ENCODE measurements around the gene TMEM130. TPM values are rescaled to one million over a fixed set of nuclear protein-coding genes. Genes with fewer than 3 reads are reported as not detected.
"Not testable (repeated sequence)": the region's sequence is repeated elsewhere in the genome, so short reads cannot be mapped to it uniquely, and the experiment has no call there.

The TMEM130 gene
- total RNA-seq, 1 donor from 2014 or later = 0.29 TPM

GRCh38 chr7:98860071-98860470 is 9.7 kb downstream of the TMEM130 start:
- intact Hi-C loops (cut with micrococcal nuclease) = no loop called here
- H3K27ac Mint-ChIP-seq = no peak overlapping the region
- no peaks in the 10 kb centered on the region for H3K9me3 Mint-ChIP-seq
- no peaks in the 10 kb centered on the region for H3K4me1 Mint-ChIP-seq (ENCODE audit: low read depth)
- H3K36me3 Mint-ChIP-seq (ENCODE audit: low read depth) = no peaks in the 10 kb centered on the region
- DNase-seq (ENCODE audit: low spot score) = no peak
- peaks cover 16% of the 10 kb centered on the region for H3K27me3 Mint-ChIP-seq (ENCODE audit: insufficient read depth)
- H3K4me3 Mint-ChIP-seq = no peak overlapping the region

GRCh38 chr7:98855610-98856422 is 14.0 kb downstream of the TMEM130 start:
- Mint-ChIP-seq H3K27me3 (ENCODE audit: insufficient read depth) (peaks cover 6% of the 10 kb centered on the region), H3K4me3 (no peak overlapping the region), H3K4me1 (ENCODE audit: low read depth) (no peaks in the 10 kb centered on the region), H3K36me3 (ENCODE audit: low read depth) (no peaks in the 10 kb centered on the region), H3K27ac (no peak overlapping the region), H3K9me3 (no peaks in the 10 kb centered on the region)
- intact Hi-C loops (cut with micrococcal nuclease) = no loop called here
- no peak for DNase-seq (ENCODE audit: low spot score)

- no peaks in the 10 kb centered on the region for H3K36me3 Mint-ChIP-seq (ENCODE audit: low read depth)
- intact Hi-C loops (cut with micrococcal nuclease) = no loop called here
- H3K4me3 Mint-ChIP-seq = no peak overlapping the region
- H3K9me3 Mint-ChIP-seq = peaks cover 3% of the 10 kb centered on the region
- H3K27ac Mint-ChIP-seq = no peak overlapping the region
- H3K4me1 Mint-ChIP-seq (ENCODE audit: low read depth) = no peaks in the 10 kb centered on the region
- no peak for DNase-seq (ENCODE audit: low spot score)
- H3K27me3 Mint-ChIP-seq (ENCODE audit: insufficient read depth) = no peaks in the 10 kb centered on the region
Measured at GRCh38 chr7:98852826-98853225, 17.0 kb downstream of the TMEM130 start.

GRCh38 chr7:98848918-98849317 is 20.9 kb downstream of the TMEM130 start:
- H3K4me1 Mint-ChIP-seq (ENCODE audit: low read depth) = no peaks in the 10 kb centered on the region
- H3K4me3 Mint-ChIP-seq = no peak overlapping the region
- no peak for DNase-seq (ENCODE audit: low spot score)
- H3K9me3 Mint-ChIP-seq = peaks cover 3% of the 10 kb centered on the region
- H3K27me3 Mint-ChIP-seq (ENCODE audit: insufficient read depth) = no peaks in the 10 kb centered on the region
- no peak overlapping the region for H3K27ac Mint-ChIP-seq
- H3K36me3 Mint-ChIP-seq (ENCODE audit: low read depth) = no peaks in the 10 kb centered on the region
- intact Hi-C loops (cut with micrococcal nuclease) = no loop called here

- H3K9me3 Mint-ChIP-seq; H3K27ac Mint-ChIP-seq; intact Hi-C loops (cut with micrococcal nuclease); H3K36me3 Mint-ChIP-seq (ENCODE audit: low read depth); DNase-seq (ENCODE audit: low spot score); H3K4me1 Mint-ChIP-seq (ENCODE audit: low read depth); H3K27me3 Mint-ChIP-seq (ENCODE audit: insufficient read depth); H3K4me3 Mint-ChIP-seq: not testable (repeated sequence)
Measured at GRCh38 chr7:98842552-98842951, 27.3 kb downstream of the TMEM130 start.

GRCh38 chr7:98841179-98841997 is 28.4 kb downstream of the TMEM130 start:
- DNase-seq (ENCODE audit: low spot score) = peak; percentile 38
- H3K27ac Mint-ChIP-seq = no peak overlapping the region
- H3K4me1 Mint-ChIP-seq (ENCODE audit: low read depth) = no peaks in the 10 kb centered on the region
- no peaks in the 10 kb centered on the region for H3K9me3 Mint-ChIP-seq
- no peaks in the 10 kb centered on the region for H3K36me3 Mint-ChIP-seq (ENCODE audit: low read depth)
- no peaks in the 10 kb centered on the region for H3K27me3 Mint-ChIP-seq (ENCODE audit: insufficient read depth)
- intact Hi-C loops (cut with micrococcal nuclease) = loop anchor here (1.0 to 2.0 kb wide), 3 partner anchors 97 to 408 kb away; no protein-coding TSS in a partner anchor
- no peak overlapping the region for H3K4me3 Mint-ChIP-seq

- intact Hi-C loops (cut with micrococcal nuclease) = loop anchor here (1.0 to 2.0 kb wide), 3 partner anchors 96 to 407 kb away; no protein-coding TSS in a partner anchor
- H3K36me3 Mint-ChIP-seq (ENCODE audit: low read depth) = no peaks in the 10 kb centered on the region
- no peaks in the 10 kb centered on the region for H3K9me3 Mint-ChIP-seq
- H3K4me3 Mint-ChIP-seq = no peak overlapping the region
- no peaks in the 10 kb centered on the region for H3K27me3 Mint-ChIP-seq (ENCODE audit: insufficient read depth)
- no peak for DNase-seq (ENCODE audit: low spot score)
- no peak overlapping the region for H3K27ac Mint-ChIP-seq
- H3K4me1 Mint-ChIP-seq (ENCODE audit: low read depth) = no peaks in the 10 kb centered on the region
Measured at GRCh38 chr7:98840722-98841121, 29.1 kb downstream of the TMEM130 start.

- Mint-ChIP-seq H3K4me3 (no peak overlapping the region), H3K27me3 (ENCODE audit: insufficient read depth) (no peaks in the 10 kb centered on the region), H3K9me3 (no peaks in the 10 kb centered on the region), H3K36me3 (ENCODE audit: low read depth) (no peaks in the 10 kb centered on the region), H3K4me1 (ENCODE audit: low read depth) (no peaks in the 10 kb centered on the region), H3K27ac (no peak overlapping the region)
- DNase-seq (ENCODE audit: low spot score) = no peak
- intact Hi-C loops (cut with micrococcal nuclease) = loop anchor here (2.0 kb wide), 1 partner anchor 95 kb away; no protein-coding TSS in a partner anchor
Measured at GRCh38 chr7:98840096-98840495, 29.7 kb downstream of the TMEM130 start.

- no peaks in the 10 kb centered on the region for H3K4me1 Mint-ChIP-seq (ENCODE audit: low read depth)
- H3K9me3 Mint-ChIP-seq = no peaks in the 10 kb centered on the region
- no peak overlapping the region for H3K4me3 Mint-ChIP-seq
- no peak overlapping the region for H3K27ac Mint-ChIP-seq
- H3K36me3 Mint-ChIP-seq (ENCODE audit: low read depth) = no peaks in the 10 kb centered on the region
- no peaks in the 10 kb centered on the region for H3K27me3 Mint-ChIP-seq (ENCODE audit: insufficient read depth)
- intact Hi-C loops (cut with micrococcal nuclease) = no loop called here
- DNase-seq (ENCODE audit: low spot score) = no peak
Measured at GRCh38 chr7:98837630-98837972, 32.2 kb downstream of the TMEM130 start.

GRCh38 chr7:98836811-98837629 is 32.8 kb downstream of the TMEM130 start:
- no peak for DNase-seq (ENCODE audit: low spot score)
- no peaks in the 10 kb centered on the region for H3K36me3 Mint-ChIP-seq (ENCODE audit: low read depth)
- H3K4me1 Mint-ChIP-seq (ENCODE audit: low read depth) = no peaks in the 10 kb centered on the region
- no peak overlapping the region for H3K4me3 Mint-ChIP-seq
- H3K27me3 Mint-ChIP-seq (ENCODE audit: insufficient read depth) = no peaks in the 10 kb centered on the region
- no peaks in the 10 kb centered on the region for H3K9me3 Mint-ChIP-seq
- no peak overlapping the region for H3K27ac Mint-ChIP-seq
- intact Hi-C loops (cut with micrococcal nuclease) = no loop called here

- Mint-ChIP-seq H3K9me3 (no peaks in the 10 kb centered on the region), H3K4me1 (ENCODE audit: low read depth) (no peaks in the 10 kb centered on the region), H3K36me3 (ENCODE audit: low read depth) (no peaks in the 10 kb centered on the region), H3K4me3 (no peak overlapping the region), H3K27me3 (ENCODE audit: insufficient read depth) (no peaks in the 10 kb centered on the region), H3K27ac (no peak overlapping the region)
- DNase-seq (ENCODE audit: low spot score) = no peak
- intact Hi-C loops (cut with micrococcal nuclease) = no loop called here
Measured at GRCh38 chr7:98834949-98835348, 34.9 kb downstream of the TMEM130 start.

- Mint-ChIP-seq H3K27ac (no peak overlapping the region), H3K27me3 (ENCODE audit: insufficient read depth) (no peaks in the 10 kb centered on the region), H3K4me1 (ENCODE audit: low read depth) (no peaks in the 10 kb centered on the region), H3K9me3 (no peaks in the 10 kb centered on the region), H3K36me3 (ENCODE audit: low read depth) (no peaks in the 10 kb centered on the region), H3K4me3 (no peak overlapping the region)
- intact Hi-C loops (cut with micrococcal nuclease) = no loop called here
- no peak for DNase-seq (ENCODE audit: low spot score)
Measured at GRCh38 chr7:98833022-98833421, 36.8 kb downstream of the TMEM130 start.

Data from activated T-helper 1 cell treated with anti-CD3 and anti-CD28 coated beads, Interleukin-12 subunit alpha, Interleukin-12 subunit beta, Interleukin-2, Interleukin-4 antibody, amounts not matched to agents 30 ng/mL and 10 ng/mL and 1 ng/mL, durations not matched to agents 14 hours and 24 hours and 36 hours (primary cell).